K562 (cell line): ENCODE measurements around the gene FGR. TPM values are rescaled to one million over a fixed set of nuclear protein-coding genes. Genes with fewer than 3 reads are reported as not detected.

Source experiments
- HSF4 ChIP-seq: fragments of 250-450 bp; sonication (Bioruptor Pico); IDR thresholded peaks from 2 replicates; pipeline ENCODE4 v2.1.2; 2022; ENCODE audit warnings: mild to moderate bottlenecking, moderate library complexity, borderline replicate concordance
- IRF2 ChIP-seq: sonication (generic); formaldehyde crosslinking; IDR thresholded peaks from 2 replicates; pipeline ENCODE4 v1.8.1; 2022; ENCODE audit warnings: mild to moderate bottlenecking, missing genetic modification reagents
- MAFK ChIP-seq: IDR thresholded peaks from 2 replicates; pipeline ENCODE4 v1.6.1; 2011; ENCODE audit warnings: low read length, improper control_type of control experiment
- NKRF ChIP-seq: fragments of 450-650 bp; IDR thresholded peaks from 2 replicates; pipeline ENCODE4 v1.6.1; 2016; ENCODE audit warnings: borderline replicate concordance
- SREBF2 ChIP-seq: sonication (generic); formaldehyde crosslinking; IDR thresholded peaks from 2 replicates; pipeline ENCODE4 v1.4.0; 2020; ENCODE audit warnings: mild to moderate bottlenecking, missing genetic modification reagents
- TRIM28 ChIP-seq: fragments of 450-650 bp; IDR thresholded peaks from 2 replicates; pipeline ENCODE4 v1.6.1; 2017
- polyA plus RNA-seq, 8 experiments: library from polyadenylated mRNA; depleted of rRNA in 4 of 8; stranded (reverse) in 5 of 8; unstranded in 3 of 8; fragments of >200 nt; fragmentation: Nextera tagmentation in 2 of 8; fragmentation: Illumina TruSeq in 1 of 8; extraction: Ambion mirVana in 2 of 8; extraction: Trizol in 1 of 8; gene quantifications; 2 replicates each; pipeline versions ENCODE4 v1.2.1 to v1.2.3, GENCODE V29; 2011 to 2014; ENCODE audit warnings: inconsistent platforms in 1 of 8, missing spikeins in 1 of 8
- total RNA-seq, 7 experiments: library from RNA; depleted of rRNA in 6 of 7; stranded (reverse); fragments of >200 nt in 6 of 7; fragmentation: Illumina TruSeq in 2 of 7; extraction: Trizol in 2 of 7; gene quantifications; 2 replicates each; pipeline versions ENCODE4 v1.2.1 to v1.2.3, GENCODE V29; 2011 to 2021; ENCODE audit warnings: low replicate concordance in 1 of 7
- TF ChIP-seq, protein P1 (sequence below): fragments of 450-650 bp; IDR thresholded peaks from 2 replicates; pipeline ENCODE4 v1.6.1; 2016; ENCODE audit warnings: mild to moderate bottlenecking
- TF ChIP-seq, protein P2 (sequence below): fragments of 250-450 bp; sonication (Bioruptor Pico); IDR thresholded peaks from 2 replicates; pipeline ENCODE4 v1.5.0; 2020; ENCODE audit warnings: mild to moderate bottlenecking, borderline replicate concordance
- TF ChIP-seq, protein P3 (sequence below): sonication (generic); formaldehyde crosslinking; IDR thresholded peaks from 2 replicates; pipeline ENCODE4 v1.8.0; 2022; ENCODE audit warnings: mild to moderate bottlenecking, missing genetic modification reagents, borderline replicate concordance

The FGR gene
- total and polyA plus RNA-seq, 9 of the 15 experiments (the other 6 are each of a cell fraction or from before 2014, with no cell fraction given), result 0.04 to 0.11 TPM; not detected in 7

DNA sequence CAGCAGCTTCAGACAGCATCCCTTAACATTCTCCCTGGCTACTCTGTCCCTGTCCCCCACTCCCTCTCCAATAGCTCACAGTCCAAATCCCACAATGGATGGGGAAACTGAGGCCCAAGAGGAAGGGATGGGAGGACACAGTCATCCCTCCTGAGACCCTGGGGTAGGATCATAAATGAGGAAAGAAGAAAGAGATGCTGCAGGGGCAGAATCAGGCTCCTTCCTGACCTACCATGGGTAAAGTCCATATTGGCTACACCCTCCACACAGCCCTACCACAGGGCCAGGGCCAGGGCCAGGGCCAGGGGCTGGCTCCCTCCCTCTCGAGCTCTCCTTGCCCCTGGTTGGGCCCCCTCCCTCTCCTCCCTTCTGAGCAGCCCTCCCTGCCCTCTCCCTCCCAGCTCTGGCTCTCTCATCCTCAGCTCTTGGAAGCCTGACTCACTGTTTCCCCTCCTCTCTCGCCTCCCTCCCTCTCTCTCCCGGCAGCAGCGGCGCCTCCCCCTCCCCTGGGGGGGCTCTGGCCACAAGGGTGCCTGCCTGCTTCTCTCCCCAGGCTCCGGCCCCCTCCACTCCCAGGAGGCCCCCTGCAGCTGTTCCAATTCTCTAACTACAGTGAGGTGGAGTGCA lies 36.0 kb downstream of the FGR start (continued):
- TF ChIP-seq NKRF (no peak), SREBF2 (CRISPR knock-in tag) (no peak), IRF2 (no peak), MAFK (no peak), HSF4 (CRISPR knock-in tag) (no peak), TRIM28 (no peak)
- TF ChIP-seq, protein P1, sequence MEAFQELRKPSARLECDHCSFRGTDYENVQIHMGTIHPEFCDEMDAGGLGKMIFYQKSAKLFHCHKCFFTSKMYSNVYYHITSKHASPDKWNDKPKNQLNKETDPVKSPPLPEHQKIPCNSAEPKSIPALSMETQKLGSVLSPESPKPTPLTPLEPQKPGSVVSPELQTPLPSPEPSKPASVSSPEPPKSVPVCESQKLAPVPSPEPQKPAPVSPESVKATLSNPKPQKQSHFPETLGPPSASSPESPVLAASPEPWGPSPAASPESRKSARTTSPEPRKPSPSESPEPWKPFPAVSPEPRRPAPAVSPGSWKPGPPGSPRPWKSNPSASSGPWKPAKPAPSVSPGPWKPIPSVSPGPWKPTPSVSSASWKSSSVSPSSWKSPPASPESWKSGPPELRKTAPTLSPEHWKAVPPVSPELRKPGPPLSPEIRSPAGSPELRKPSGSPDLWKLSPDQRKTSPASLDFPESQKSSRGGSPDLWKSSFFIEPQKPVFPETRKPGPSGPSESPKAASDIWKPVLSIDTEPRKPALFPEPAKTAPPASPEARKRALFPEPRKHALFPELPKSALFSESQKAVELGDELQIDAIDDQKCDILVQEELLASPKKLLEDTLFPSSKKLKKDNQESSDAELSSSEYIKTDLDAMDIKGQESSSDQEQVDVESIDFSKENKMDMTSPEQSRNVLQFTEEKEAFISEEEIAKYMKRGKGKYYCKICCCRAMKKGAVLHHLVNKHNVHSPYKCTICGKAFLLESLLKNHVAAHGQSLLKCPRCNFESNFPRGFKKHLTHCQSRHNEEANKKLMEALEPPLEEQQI, result no peak
- TF ChIP-seq, protein P2, sequence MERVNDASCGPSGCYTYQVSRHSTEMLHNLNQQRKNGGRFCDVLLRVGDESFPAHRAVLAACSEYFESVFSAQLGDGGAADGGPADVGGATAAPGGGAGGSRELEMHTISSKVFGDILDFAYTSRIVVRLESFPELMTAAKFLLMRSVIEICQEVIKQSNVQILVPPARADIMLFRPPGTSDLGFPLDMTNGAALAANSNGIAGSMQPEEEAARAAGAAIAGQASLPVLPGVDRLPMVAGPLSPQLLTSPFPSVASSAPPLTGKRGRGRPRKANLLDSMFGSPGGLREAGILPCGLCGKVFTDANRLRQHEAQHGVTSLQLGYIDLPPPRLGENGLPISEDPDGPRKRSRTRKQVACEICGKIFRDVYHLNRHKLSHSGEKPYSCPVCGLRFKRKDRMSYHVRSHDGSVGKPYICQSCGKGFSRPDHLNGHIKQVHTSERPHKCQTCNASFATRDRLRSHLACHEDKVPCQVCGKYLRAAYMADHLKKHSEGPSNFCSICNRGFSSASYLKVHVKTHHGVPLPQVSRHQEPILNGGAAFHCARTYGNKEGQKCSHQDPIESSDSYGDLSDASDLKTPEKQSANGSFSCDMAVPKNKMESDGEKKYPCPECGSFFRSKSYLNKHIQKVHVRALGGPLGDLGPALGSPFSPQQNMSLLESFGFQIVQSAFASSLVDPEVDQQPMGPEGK (CRISPR knock-in tag), result peak; percentile 42; the same call in 1 of the 2 replicates
- TF ChIP-seq, protein P3, sequence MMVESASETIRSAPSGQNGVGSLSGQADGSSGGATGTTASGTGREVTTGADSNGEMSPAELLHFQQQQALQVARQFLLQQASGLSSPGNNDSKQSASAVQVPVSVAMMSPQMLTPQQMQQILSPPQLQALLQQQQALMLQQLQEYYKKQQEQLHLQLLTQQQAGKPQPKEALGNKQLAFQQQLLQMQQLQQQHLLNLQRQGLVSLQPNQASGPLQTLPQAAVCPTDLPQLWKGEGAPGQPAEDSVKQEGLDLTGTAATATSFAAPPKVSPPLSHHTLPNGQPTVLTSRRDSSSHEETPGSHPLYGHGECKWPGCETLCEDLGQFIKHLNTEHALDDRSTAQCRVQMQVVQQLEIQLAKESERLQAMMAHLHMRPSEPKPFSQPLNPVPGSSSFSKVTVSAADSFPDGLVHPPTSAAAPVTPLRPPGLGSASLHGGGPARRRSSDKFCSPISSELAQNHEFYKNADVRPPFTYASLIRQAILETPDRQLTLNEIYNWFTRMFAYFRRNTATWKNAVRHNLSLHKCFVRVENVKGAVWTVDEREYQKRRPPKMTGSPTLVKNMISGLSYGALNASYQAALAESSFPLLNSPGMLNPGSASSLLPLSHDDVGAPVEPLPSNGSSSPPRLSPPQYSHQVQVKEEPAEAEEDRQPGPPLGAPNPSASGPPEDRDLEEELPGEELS (CRISPR knock-in tag), result no peak
